CD4-positive, alpha-beta memory T cell (primary cell): Measurements from ENCODE around the gene MMP28. TPM values are rescaled to one million over a fixed set of nuclear protein-coding genes. Genes with fewer than 3 reads are reported as not detected.
"Not testable (repeated sequence)": the region's sequence is repeated elsewhere in the genome, so short reads cannot be mapped to it uniquely, and the experiment has no call there.

ENCODE experiments used
- CTCF ChIA-PET: fragments of 350-600 bp; sonication (Branson Sonifier 250); formaldehyde crosslinking; loops from one replicate; lab custom pipeline; 2021; ENCODE audit warnings: inconsistent platforms; ENCODE audit not compliant: partially characterized antibody; lab: Charles Lee
- POLR2A ChIA-PET: fragments of 350-600 bp; sonication (Branson Sonifier 250); formaldehyde crosslinking; loops from one replicate; lab custom pipeline; 2021; ENCODE audit not compliant: partially characterized antibody; lab: Charles Lee
- DNase-seq, 5 donors: peaks; one replicate each; pipeline versions ENCODE4 v3.0.0 to v3.0.0-alpha.2; 2020 to 2022; ENCODE audit warnings: mixed read lengths in 1 of 5
- H3K27ac ChIP-seq: one replicate; pipeline ENCODE4 v1.7.0; 2013; ENCODE audit warnings: low read depth, low read length
- H3K27me3 ChIP-seq: 2 replicates; pipeline ENCODE4 v1.7.0; 2013; ENCODE audit warnings: mild to moderate bottlenecking, low read length, moderate library complexity; ENCODE audit not compliant: insufficient read depth
- H3K36me3 ChIP-seq: 2 replicates; pipeline ENCODE4 v1.7.0; 2013; ENCODE audit warnings: mild to moderate bottlenecking, low read length, moderate library complexity; ENCODE audit not compliant: insufficient read depth
- H3K4me1 ChIP-seq: 2 replicates; pipeline ENCODE4 v1.7.0; 2013; ENCODE audit warnings: mild to moderate bottlenecking, low read length, moderate library complexity; ENCODE audit not compliant: insufficient read depth
- H3K4me3 ChIP-seq, 2 donors: one replicate each; pipeline ENCODE4 v1.7.0; 2013; ENCODE audit warnings: low read length in 2 of 2, mild to moderate bottlenecking in 1 of 2
- H3K9me3 ChIP-seq, 2 donors: one replicate each; pipeline ENCODE4 v1.7.0; 2013; ENCODE audit warnings: low read length in 2 of 2, control low read depth in 1 of 2; ENCODE audit not compliant: control insufficient read depth in 1 of 2
- H3K27ac Mint-ChIP-seq, 7 donors: one replicate each; pipeline ENCODE4 v1.8.0; 2020 to 2021; ENCODE audit warnings: mixed read lengths in 7 of 7, mild to moderate bottlenecking in 6 of 7, inconsistent platforms in 3 of 7, moderate library complexity in 3 of 7
- H3K27me3 Mint-ChIP-seq, 2 donors: one replicate each; pipeline ENCODE4 v1.8.0; 2020 to 2021; ENCODE audit warnings: mixed read lengths in 2 of 2
- H3K36me3 Mint-ChIP-seq, 2 donors: one replicate each; pipeline ENCODE4 v1.8.0; 2020 to 2021; ENCODE audit warnings: mixed read lengths in 2 of 2, inconsistent platforms in 1 of 2, mild to moderate bottlenecking in 1 of 2
- H3K4me1 Mint-ChIP-seq, 4 donors: one replicate each; pipeline ENCODE4 v1.8.0; 2020 to 2021; ENCODE audit warnings: mixed read lengths in 4 of 4, mild to moderate bottlenecking in 1 of 4
- H3K4me3 Mint-ChIP-seq, 8 donors: one replicate each; pipeline ENCODE4 v1.8.0; 2020 to 2021; ENCODE audit warnings: mixed read lengths in 8 of 8, mild to moderate bottlenecking in 7 of 8, moderate library complexity in 6 of 8, inconsistent platforms in 3 of 8
- H3K9me3 Mint-ChIP-seq, 8 donors: one replicate each; pipeline ENCODE4 v1.8.0; 2020 to 2021; ENCODE audit warnings: mixed read lengths in 8 of 8, mild to moderate bottlenecking in 5 of 8, inconsistent platforms in 3 of 8, moderate library complexity in 1 of 8
- intact Hi-C: fragments of 100-400 bp; cut with micrococcal nuclease; formaldehyde crosslinking; loops from one replicate; pipeline ENCODE4 v1.15.1; 2023
- polyA plus RNA-seq, 2 donors: library from polyadenylated mRNA; unstranded; fragments of 300-500 nt; fragmentation: Illumina TruSeq; gene quantifications; one replicate each; pipeline ENCODE4 v1.2.3, GENCODE V29; 2021
- total RNA-seq, 2 experiments: library from RNA; stranded (reverse); gene quantifications; one replicate each; pipeline ENCODE4 v1.2.3, GENCODE V29; 2021

Gene MMP28
- total and polyA plus RNA-seq, 4 experiments from 2014 or later: 0.23 to 0.96 (median 0.64) TPM; not detected in 1

GRCh38 chr17:35763767-35764122, 31.7 kb downstream of the MMP28 start:
- H3K27ac ChIP-seq: peak overlapping the region; percentile 15
- no peaks in the 10 kb centered on the region for H3K27me3 ChIP-seq
- Mint-ChIP-seq H3K4me1 (peaks cover 1 to 13% (median 6%) of the 10 kb centered on the region in 4 donors), H3K36me3 (no peaks in the 10 kb centered on the region), H3K4me3 (peak overlapping the region in 7 of 8 donors; percentile 86 to 96 (median 93)), H3K27me3 (no peaks in the 10 kb centered on the region), H3K9me3 (no peaks in the 10 kb centered on the region), H3K27ac (peak overlapping the region in 2 of 7 donors; percentile 48 to 56)
- H3K36me3 ChIP-seq: no peaks in the 10 kb centered on the region
- intact Hi-C loops: loop anchor here (1.0 kb wide), 2 partner anchors 41 to 46 kb away; partner anchors contain the start of gene TAF15
- no peaks in the 10 kb centered on the region for H3K9me3 ChIP-seq
- peaks cover 6% of the 10 kb centered on the region for H3K4me1 ChIP-seq
- H3K4me3 ChIP-seq: peak overlapping the region in 1 of 2 donors; percentile 57
- no peak for DNase-seq
- CTCF ChIA-PET: interaction anchor here (0.6 to 13.8 kb wide), 62 partner anchors 8 to 834 kb away, joined by 3 to 350 read pairs (median 5); partner anchors contain the start of genes AP2B1, CCT6B, MMP28 and RASL10B
- POLR2A ChIA-PET: interaction anchor here (0.8 to 4.4 kb wide), 15 partner anchors 17 to 602 kb away, joined by 3 to 115 read pairs (median 4); partner anchors contain the start of genes MMP28, PEX12 and TAF15

GRCh38 chr17:35761601-35762000, 33.8 kb downstream of the MMP28 start:
- no peak for DNase-seq
- Histone ChIP-seq H3K27ac (no peak overlapping the region), H3K9me3 (no peaks in the 10 kb centered on the region), H3K4me3 (no peak overlapping the region), H3K36me3 (no peaks in the 10 kb centered on the region), H3K4me1 (peaks cover 6% of the 10 kb centered on the region), H3K27me3 (no peaks in the 10 kb centered on the region)
- intact Hi-C loops: no loop called here
- no peaks in the 10 kb centered on the region for H3K27me3 Mint-ChIP-seq
- no peak overlapping the region for H3K4me3 Mint-ChIP-seq
- H3K27ac Mint-ChIP-seq: peak overlapping the region in 1 of 7 donors; percentile 50
- no peaks in the 10 kb centered on the region for H3K9me3 Mint-ChIP-seq
- H3K4me1 Mint-ChIP-seq: peaks cover 1 to 8% (median 6%) of the 10 kb centered on the region in 4 donors
- H3K36me3 Mint-ChIP-seq: no peaks in the 10 kb centered on the region
- POLR2A ChIA-PET: no interaction called here
- CTCF ChIA-PET: interaction anchor here (1.1 to 13.8 kb wide), 3 partner anchors 19 to 46 kb away, joined by 3 to 350 read pairs (median 4); partner anchors contain the start of gene TAF15

- H3K4me1 ChIP-seq: peaks cover 6% of the 10 kb centered on the region
- intact Hi-C loops: no loop called here
Measured at GRCh38 chr17:35760587-35760986, 34.9 kb downstream of the MMP28 start, which contains the start of gene C17orf50. Gene C17orf50, plus strand, starts transcription at chr17:35760887. Its CDS starts 55 bp downstream, at chr17:35760942.

GRCh38 chr17:35757243-35757642, 38.2 kb downstream of the MMP28 start:
- no peak overlapping the region for H3K27ac Mint-ChIP-seq
- intact Hi-C loops: no loop called here
- H3K36me3 ChIP-seq: no peaks in the 10 kb centered on the region
- no peak overlapping the region for H3K27ac ChIP-seq
- H3K36me3 Mint-ChIP-seq: no peaks in the 10 kb centered on the region
- H3K4me3 Mint-ChIP-seq: no peak overlapping the region
- H3K4me1 ChIP-seq: no peaks in the 10 kb centered on the region
- ChIA-PET POLR2A (no interaction called here), CTCF (interaction anchor here (1.1 to 3.7 kb wide), 5 partner anchors 10 to 144 kb away, joined by 4 to 22 read pairs (median 6); partner anchors contain the start of gene TAF15)
- no peaks in the 10 kb centered on the region for H3K27me3 ChIP-seq
- no peak for DNase-seq
- no peaks in the 10 kb centered on the region for H3K4me1 Mint-ChIP-seq
- H3K4me3 ChIP-seq: no peak overlapping the region
- no peaks in the 10 kb centered on the region for H3K9me3 Mint-ChIP-seq
- H3K9me3 ChIP-seq: no peaks in the 10 kb centered on the region
- peaks cover 0 to 3% of the 10 kb centered on the region in 2 donors for H3K27me3 Mint-ChIP-seq

More at GRCh38 chr17:35760587-35760986, 34.9 kb downstream of the MMP28 start, which contains the start of gene C17orf50:
- POLR2A ChIA-PET: no interaction called here
- no peak within 1 kb of the TSS for H3K27ac ChIP-seq
- Mint-ChIP-seq H3K4me3 (peak within 1 kb of the TSS in 1 of 8 donors; percentile 1), H3K9me3 (no peaks in the 10 kb centered on the region), H3K27ac (peak within 1 kb of the TSS in 2 of 7 donors; percentile 13 to 50), H3K36me3 (no peaks in the 10 kb centered on the region), H3K27me3 (no peaks in the 10 kb centered on the region), H3K4me1 (peaks cover 1 to 8% (median 6%) of the 10 kb centered on the region in 4 donors)
- CTCF ChIA-PET: interaction anchor here (0.9 to 13.8 kb wide), 3 partner anchors 10 to 47 kb away, joined by 3 to 350 read pairs (median 4); partner anchors contain the start of gene TAF15
- DNase-seq: no peak
- no peaks in the 10 kb centered on the region for H3K36me3 ChIP-seq
- H3K4me3 ChIP-seq: no peak within 1 kb of the TSS
- no peaks in the 10 kb centered on the region for H3K9me3 ChIP-seq
- H3K27me3 ChIP-seq: no peaks in the 10 kb centered on the region

- no peak within 1 kb of the TSS for H3K4me3 Mint-ChIP-seq
- no peaks in the 10 kb centered on the region for H3K4me1 ChIP-seq
- intact Hi-C loops: no loop called here
- no peak within 1 kb of the TSS for H3K27ac ChIP-seq
- peaks cover 0 to 9% (median 2%) of the 10 kb centered on the region in 4 donors for H3K4me1 Mint-ChIP-seq
- peaks cover 22% of the 10 kb centered on the region for H3K27me3 ChIP-seq
- no peaks in the 10 kb centered on the region for H3K9me3 ChIP-seq
- ChIA-PET CTCF (no interaction called here), POLR2A (no interaction called here)
- H3K9me3 Mint-ChIP-seq: no peaks in the 10 kb centered on the region
- peaks cover 16 to 27% of the 10 kb centered on the region in 2 donors for H3K27me3 Mint-ChIP-seq
- no peaks in the 10 kb centered on the region for H3K36me3 ChIP-seq
- H3K4me3 ChIP-seq: no peak within 1 kb of the TSS
- H3K36me3 Mint-ChIP-seq: no peaks in the 10 kb centered on the region
- peak within 1 kb of the TSS in 1 of 7 donors; percentile 48 for H3K27ac Mint-ChIP-seq
- no peak for DNase-seq
Measured at GRCh38 chr17:35752945-35753764, 42.3 kb downstream of the MMP28 start, which contains the start of gene GAS2L2. Gene GAS2L2, minus strand, starts transcription at chr17:35753239. Its CDS starts 389 bp downstream, at chr17:35752850.

GRCh38 chr17:35752471-35752870, 43.0 kb downstream of the MMP28 start:
- Histone ChIP-seq H3K36me3 (no peaks in the 10 kb centered on the region), H3K27ac (no peak overlapping the region), H3K4me3 (no peak overlapping the region), H3K27me3 (peaks cover 27% of the 10 kb centered on the region), H3K9me3 (no peaks in the 10 kb centered on the region), H3K4me1 (no peaks in the 10 kb centered on the region)
- Mint-ChIP-seq H3K36me3 (no peaks in the 10 kb centered on the region), H3K9me3 (no peaks in the 10 kb centered on the region), H3K4me1 (peaks cover 0 to 9% (median 2%) of the 10 kb centered on the region in 4 donors), H3K27ac (no peak overlapping the region), H3K27me3 (peaks cover 17 to 30% of the 10 kb centered on the region in 2 donors), H3K4me3 (no peak overlapping the region)
- intact Hi-C loops: no loop called here
- ChIA-PET POLR2A (no interaction called here), CTCF (interaction anchor here (5.6 kb wide), 1 partner anchor 11 kb away, joined by 27 read pairs; no protein-coding TSS in a partner anchor)
- DNase-seq: no peak

- H3K36me3 Mint-ChIP-seq, H3K27ac ChIP-seq, H3K9me3 ChIP-seq, POLR2A ChIA-PET, H3K4me1 ChIP-seq, H3K4me1 Mint-ChIP-seq, H3K9me3 Mint-ChIP-seq, intact Hi-C loops, H3K4me3 ChIP-seq, DNase-seq, H3K27ac Mint-ChIP-seq, H3K36me3 ChIP-seq: not testable (repeated sequence)
- CTCF ChIA-PET: interaction anchor here (5.6 to 6.7 kb wide), 2 partner anchors 12 to 583 kb away, joined by 27 to 61 read pairs; no protein-coding TSS in a partner anchor
- H3K4me3 Mint-ChIP-seq: peak overlapping the region in 1 of 8 donors; percentile 25
- H3K27me3 Mint-ChIP-seq: peaks cover 19 to 31% of the 10 kb centered on the region in 2 donors
- H3K27me3 ChIP-seq: peaks cover 27% of the 10 kb centered on the region
Measured at GRCh38 chr17:35751541-35751940, 43.9 kb downstream of the MMP28 start.
